Measurements from ENCODE around the gene CHCHD4.
"Not testable (repeated sequence)": the region's sequence is repeated elsewhere in the genome, so short reads cannot be mapped to it uniquely, and the experiment has no call there.

Gene CHCHD4

GRCh38 chr3:14082108-14082657 is 42.5 kb downstream of the CHCHD4 start:
- H3K36me3 ChIP-seq (ENCODE audit: low read length), result no peaks in the 10 kb centered on the region
- no peaks in the 10 kb centered on the region for H4K20me1 ChIP-seq (ENCODE audit: low read depth, low read length)
- no peak overlapping the region for H3K27ac ChIP-seq (ENCODE audit: low read depth, low read length)
- H3F3A ChIP-seq (ENCODE audit: insufficient read depth), result no peaks in the 10 kb centered on the region
- TF ChIP-seq CTCF (IDR thresholded peaks at IDR 0.05; ENCODE audit: insufficient read depth, low read length, poor library complexity, severe bottlenecking) (no peak), EZH2phosphoT487 (conservative IDR thresholded peaks at IDR 0.05; ENCODE audit: low read length) (no peak)
- no peak overlapping the region for H3K4me2 ChIP-seq (ENCODE audit: low read depth, low read length, poor library complexity, severe bottlenecking)
- no peak overlapping the region for H2AFZ ChIP-seq (ENCODE audit: low read depth, low read length, severe bottlenecking)
- no peak overlapping the region for H3K4me3 ChIP-seq (ENCODE audit: insufficient read depth, low read length, poor library complexity, severe bottlenecking)
- no peaks in the 10 kb centered on the region for H3K9me3 ChIP-seq (ENCODE audit: insufficient read depth, low read length)
- no peaks in the 10 kb centered on the region for H3K27me3 ChIP-seq (ENCODE audit: low read length)
- no peak overlapping the region for H3K9ac ChIP-seq (ENCODE audit: low read length)
- H3K9me2 ChIP-seq (replicated peaks; ENCODE audit: insufficient read depth, low read length), result no peaks in the 10 kb centered on the region
- H3K79me2 ChIP-seq (ENCODE audit: insufficient read depth, low read length), result no peaks in the 10 kb centered on the region

GRCh38 chr3:14077310-14077709 is 47.4 kb downstream of the CHCHD4 start:
- no peaks in the 10 kb centered on the region for H3K79me2 ChIP-seq (ENCODE audit: insufficient read depth, low read length)
- no peaks in the 10 kb centered on the region for H3K36me3 ChIP-seq (ENCODE audit: low read length)
- no peaks in the 10 kb centered on the region for H3F3A ChIP-seq (ENCODE audit: insufficient read depth)
- no peaks in the 10 kb centered on the region for H3K9me3 ChIP-seq (ENCODE audit: insufficient read depth, low read length)
- no peak overlapping the region for H3K4me2 ChIP-seq (ENCODE audit: low read depth, low read length, poor library complexity, severe bottlenecking)
- no peak overlapping the region for H3K9ac ChIP-seq (ENCODE audit: low read length)
- H3K27ac ChIP-seq (ENCODE audit: low read depth, low read length), result no peak overlapping the region
- no peaks in the 10 kb centered on the region for H4K20me1 ChIP-seq (ENCODE audit: low read depth, low read length)
- no peak overlapping the region for H3K4me3 ChIP-seq (ENCODE audit: insufficient read depth, low read length, poor library complexity, severe bottlenecking)
- no peaks in the 10 kb centered on the region for H3K27me3 ChIP-seq (ENCODE audit: low read length)
- no peaks in the 10 kb centered on the region for H3K9me2 ChIP-seq (replicated peaks; ENCODE audit: insufficient read depth, low read length)
- TF ChIP-seq EZH2phosphoT487 (conservative IDR thresholded peaks at IDR 0.05; ENCODE audit: low read length), result no peak
- no peak for TF ChIP-seq CTCF (IDR thresholded peaks at IDR 0.05; ENCODE audit: insufficient read depth, low read length, poor library complexity, severe bottlenecking)
- H2AFZ ChIP-seq (ENCODE audit: low read depth, low read length, severe bottlenecking), result no peak overlapping the region

- H3K79me2 ChIP-seq (ENCODE audit: insufficient read depth, low read length); H3K27me3 ChIP-seq (ENCODE audit: low read length); H3K4me2 ChIP-seq (ENCODE audit: low read depth, low read length, poor library complexity, severe bottlenecking); H2AFZ ChIP-seq (ENCODE audit: low read depth, low read length, severe bottlenecking); H3K36me3 ChIP-seq (ENCODE audit: low read length); H3K9me3 ChIP-seq (ENCODE audit: insufficient read depth, low read length); H3K27ac ChIP-seq (ENCODE audit: low read depth, low read length); H3K4me3 ChIP-seq (ENCODE audit: insufficient read depth, low read length, poor library complexity, severe bottlenecking); H3F3A ChIP-seq (ENCODE audit: insufficient read depth); H4K20me1 ChIP-seq (ENCODE audit: low read depth, low read length); H3K9me2 ChIP-seq (replicated peaks; ENCODE audit: insufficient read depth, low read length); H3K9ac ChIP-seq (ENCODE audit: low read length): not testable (repeated sequence)
Observed at GRCh38 chr3:14075233-14075632, 49.4 kb downstream of the CHCHD4 start.

DNA sequence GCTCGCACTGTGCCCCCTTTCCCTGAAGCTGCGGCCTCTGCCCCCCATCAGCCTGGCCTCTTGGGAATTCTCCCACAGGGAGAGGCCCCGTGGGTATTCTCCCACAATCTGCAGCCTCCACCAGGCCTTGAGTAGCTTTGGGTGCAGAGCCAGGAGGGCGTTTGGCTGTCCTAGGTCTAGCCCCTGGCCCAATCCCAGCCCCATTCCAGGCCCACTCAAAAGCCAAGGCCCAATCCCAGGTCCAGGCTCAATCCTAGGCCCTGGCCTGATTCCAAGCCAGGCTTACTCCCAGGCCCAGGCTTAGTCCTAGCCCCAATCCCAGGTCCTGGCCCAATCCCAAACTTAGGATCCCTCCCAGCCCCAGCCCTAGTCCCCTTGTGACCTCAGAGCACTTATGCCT is 59.8 kb downstream of the CHCHD4 start:
- no peaks in the 10 kb centered on the region for H3F3A ChIP-seq (ENCODE audit: insufficient read depth)
- no peaks in the 10 kb centered on the region for H3K9me2 ChIP-seq (replicated peaks; ENCODE audit: insufficient read depth, low read length)
- H3K9ac ChIP-seq (ENCODE audit: low read length), result no peak overlapping the region
- no peak overlapping the region for H2AFZ ChIP-seq (ENCODE audit: low read depth, low read length, severe bottlenecking)
- no peaks in the 10 kb centered on the region for H3K36me3 ChIP-seq (ENCODE audit: low read length)
- TF ChIP-seq EZH2phosphoT487 (conservative IDR thresholded peaks at IDR 0.05; ENCODE audit: low read length) (no peak), CTCF (IDR thresholded peaks at IDR 0.05; ENCODE audit: insufficient read depth, low read length, poor library complexity, severe bottlenecking) (no peak)
- H4K20me1 ChIP-seq (ENCODE audit: low read depth, low read length), result no peaks in the 10 kb centered on the region
- H3K9me3 ChIP-seq (ENCODE audit: insufficient read depth, low read length), result no peaks in the 10 kb centered on the region
- H3K27ac ChIP-seq (ENCODE audit: low read depth, low read length), result no peak overlapping the region
- no peaks in the 10 kb centered on the region for H3K79me2 ChIP-seq (ENCODE audit: insufficient read depth, low read length)
- no peak overlapping the region for H3K4me3 ChIP-seq (ENCODE audit: insufficient read depth, low read length, poor library complexity, severe bottlenecking)
- no peaks in the 10 kb centered on the region for H3K27me3 ChIP-seq (ENCODE audit: low read length)
- H3K4me2 ChIP-seq (ENCODE audit: low read depth, low read length, poor library complexity, severe bottlenecking), result no peak overlapping the region
